ENCODE results near the gene KIF22. TPM values are rescaled to one million over a fixed set of nuclear protein-coding genes. Genes with fewer than 3 reads are reported as not detected.
A peak's percentile ranks its signal among the peaks of the same experiment; 100 is the strongest.

KIF22 gene
- total RNA-seq, 4 donors from 2014 or later = 38.4 to 68.6 (median 57.2) TPM

DNA sequence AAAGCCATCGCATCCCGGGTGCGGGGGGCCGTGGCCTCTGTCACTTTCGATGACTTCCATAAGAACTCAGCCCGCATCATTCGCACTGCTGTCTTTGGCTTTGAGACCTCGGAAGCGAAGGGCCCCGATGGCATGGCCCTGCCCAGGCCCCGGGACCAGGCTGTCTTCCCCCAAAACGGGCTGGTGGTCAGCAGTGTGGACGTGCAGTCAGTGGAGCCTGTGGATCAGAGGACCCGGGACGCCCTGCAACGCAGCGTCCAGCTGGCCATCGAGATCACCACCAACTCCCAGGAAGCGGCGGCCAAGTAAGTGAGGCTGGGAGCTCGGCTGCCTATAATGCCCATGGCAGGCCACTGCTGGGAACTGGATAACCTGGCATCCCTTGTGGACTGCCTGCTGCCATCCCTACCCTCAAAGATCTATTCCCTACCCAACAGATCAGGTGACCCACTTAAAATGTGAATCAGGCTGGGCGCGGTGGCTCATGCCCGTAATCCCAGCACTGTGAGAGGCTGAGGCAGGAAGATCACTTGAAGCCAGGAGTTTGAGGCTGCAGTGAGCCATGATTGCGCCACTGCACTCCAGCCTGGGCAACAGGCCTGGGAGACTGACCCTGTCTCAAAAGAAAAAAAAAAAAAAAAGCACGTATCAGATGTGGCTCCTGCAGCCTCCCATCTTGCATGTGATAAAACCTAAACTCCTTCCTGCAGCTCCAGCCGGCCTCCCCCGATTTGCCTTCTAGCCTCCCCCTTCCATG, 54.2 kb downstream of the KIF22 start:
- WGBS, 2 donors = 90 to 91% methylated on average over 17 to 28 of the region's 28 CpGs
- H3K4me3 ChIP-seq (replicated peaks in 1 of 3) = no peak overlapping the region
- H3K27ac ChIP-seq = no peak overlapping the region
- intact Hi-C loops (cut with DNase I) = no loop called here
- H3K36me3 ChIP-seq = peaks cover 47 to 67% of the 10 kb centered on the region in 2 donors
- peak in 1 of 2 donors; percentile 29 for DNase-seq
- TF ChIP-seq, protein P1, sequence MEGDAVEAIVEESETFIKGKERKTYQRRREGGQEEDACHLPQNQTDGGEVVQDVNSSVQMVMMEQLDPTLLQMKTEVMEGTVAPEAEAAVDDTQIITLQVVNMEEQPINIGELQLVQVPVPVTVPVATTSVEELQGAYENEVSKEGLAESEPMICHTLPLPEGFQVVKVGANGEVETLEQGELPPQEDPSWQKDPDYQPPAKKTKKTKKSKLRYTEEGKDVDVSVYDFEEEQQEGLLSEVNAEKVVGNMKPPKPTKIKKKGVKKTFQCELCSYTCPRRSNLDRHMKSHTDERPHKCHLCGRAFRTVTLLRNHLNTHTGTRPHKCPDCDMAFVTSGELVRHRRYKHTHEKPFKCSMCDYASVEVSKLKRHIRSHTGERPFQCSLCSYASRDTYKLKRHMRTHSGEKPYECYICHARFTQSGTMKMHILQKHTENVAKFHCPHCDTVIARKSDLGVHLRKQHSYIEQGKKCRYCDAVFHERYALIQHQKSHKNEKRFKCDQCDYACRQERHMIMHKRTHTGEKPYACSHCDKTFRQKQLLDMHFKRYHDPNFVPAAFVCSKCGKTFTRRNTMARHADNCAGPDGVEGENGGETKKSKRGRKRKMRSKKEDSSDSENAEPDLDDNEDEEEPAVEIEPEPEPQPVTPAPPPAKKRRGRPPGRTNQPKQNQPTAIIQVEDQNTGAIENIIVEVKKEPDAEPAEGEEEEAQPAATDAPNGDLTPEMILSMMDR (IDR thresholded peaks at IDR 0.05) = no peak
- TF ChIP-seq POLR2A (IDR thresholded peaks at IDR 0.05) = no peak
- H3K4me1 ChIP-seq = peaks cover 0 to 8% of the 10 kb centered on the region in 2 donors
- no peaks in the 10 kb centered on the region for H3K27me3 ChIP-seq
- no peaks in the 10 kb centered on the region for H3K9me3 ChIP-seq

DNA sequence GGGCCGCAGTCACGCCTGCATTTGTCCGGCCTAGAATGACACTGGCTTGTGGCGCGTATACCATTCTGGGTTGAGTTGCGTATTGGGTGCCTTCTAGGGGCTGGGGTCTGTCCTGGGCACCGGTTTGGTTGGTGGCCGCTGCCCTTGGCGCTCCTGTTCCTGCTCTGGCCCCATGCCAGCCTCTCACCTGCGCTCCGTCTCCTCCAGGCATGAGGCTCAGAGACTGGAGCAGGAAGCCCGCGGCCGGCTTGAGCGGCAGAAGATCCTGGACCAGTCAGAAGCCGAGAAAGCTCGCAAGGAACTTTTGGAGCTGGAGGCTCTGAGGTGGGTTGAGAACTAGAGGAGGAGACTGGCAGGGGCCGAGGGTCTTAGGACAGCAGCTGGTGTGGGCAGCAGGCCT, 55.1 kb downstream of the KIF22 start:
- Histone ChIP-seq H3K4me3 (replicated peaks in 1 of 3) (no peak overlapping the region), H3K27me3 (no peaks in the 10 kb centered on the region), H3K4me1 (peaks cover 0 to 8% of the 10 kb centered on the region in 2 donors), H3K36me3 (peaks cover 40 to 60% of the 10 kb centered on the region in 2 donors), H3K27ac (no peak overlapping the region), H3K9me3 (no peaks in the 10 kb centered on the region)
- WGBS, 2 donors = 61 to 69% methylated on average over 7 to 14 of the region's 18 CpGs
- DNase-seq = peak; percentile 70 to 74
- TF ChIP-seq, protein P1 (IDR thresholded peaks at IDR 0.05) = no peak
- no peak for TF ChIP-seq POLR2A (IDR thresholded peaks at IDR 0.05)
- intact Hi-C loops (cut with DNase I) = no loop called here

DNA sequence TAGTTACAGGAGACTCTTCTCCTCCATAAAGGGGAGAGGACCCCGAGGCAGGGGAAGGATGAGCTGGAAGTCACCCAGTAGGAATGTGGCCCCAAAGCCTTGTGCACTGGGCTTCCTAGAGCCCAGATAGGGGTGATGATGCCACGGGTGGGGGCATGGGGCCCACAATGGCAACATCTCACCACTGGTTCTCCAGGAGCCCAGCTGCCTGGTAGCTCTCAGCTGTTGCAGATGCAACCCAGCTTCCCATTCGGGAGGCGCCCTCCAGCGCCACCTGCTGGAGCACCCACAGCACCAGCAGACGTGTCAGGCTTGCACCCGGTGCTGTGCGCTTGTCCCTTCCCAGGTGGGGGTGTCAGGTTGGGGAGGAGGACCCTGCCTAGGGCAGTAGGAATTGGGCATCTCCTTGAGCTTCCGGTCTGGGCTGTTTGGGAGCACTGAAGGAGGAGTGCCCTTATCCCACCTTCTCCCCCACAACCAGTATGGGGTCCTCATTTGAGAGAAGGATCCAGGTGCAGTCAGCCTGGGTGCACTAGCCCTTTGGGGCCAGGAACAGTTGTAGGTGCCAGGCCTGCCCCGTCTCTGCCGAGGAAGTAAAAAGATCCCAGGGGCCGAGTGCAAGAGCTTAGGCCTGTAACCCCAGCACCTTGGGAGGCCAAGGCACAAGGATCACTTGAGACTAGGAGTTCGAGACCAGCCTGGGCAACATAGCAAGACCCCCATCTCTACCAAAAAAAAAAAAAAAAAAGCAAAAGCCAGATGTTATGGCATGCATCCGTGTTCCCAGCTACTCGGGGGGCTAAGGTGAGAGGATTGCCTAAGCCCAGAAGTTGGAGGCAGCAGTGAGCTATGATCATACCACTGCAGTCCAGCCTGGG, 58.1 kb downstream of the KIF22 start:
- peaks cover 0 to 8% of the 10 kb centered on the region in 2 donors for H3K4me1 ChIP-seq
- H3K27ac ChIP-seq = no peak overlapping the region
- no peak for TF ChIP-seq POLR2A (IDR thresholded peaks at IDR 0.05)
- TF ChIP-seq, protein P1 (IDR thresholded peaks at IDR 0.05) = peak; percentile 33 to 83 (median 58)
- H3K9me3 ChIP-seq = no peaks in the 10 kb centered on the region
- no peaks in the 10 kb centered on the region for H3K27me3 ChIP-seq
- DNase-seq = peak; percentile 49 to 68
- WGBS, 2 donors = 70 to 78% methylated on average over 7 to 9 of the region's 15 CpGs
- peaks cover 22 to 36% of the 10 kb centered on the region in 2 donors for H3K36me3 ChIP-seq
- H3K4me3 ChIP-seq (replicated peaks in 1 of 3) = no peak overlapping the region
- intact Hi-C loops (cut with DNase I) = no loop called here

DNA sequence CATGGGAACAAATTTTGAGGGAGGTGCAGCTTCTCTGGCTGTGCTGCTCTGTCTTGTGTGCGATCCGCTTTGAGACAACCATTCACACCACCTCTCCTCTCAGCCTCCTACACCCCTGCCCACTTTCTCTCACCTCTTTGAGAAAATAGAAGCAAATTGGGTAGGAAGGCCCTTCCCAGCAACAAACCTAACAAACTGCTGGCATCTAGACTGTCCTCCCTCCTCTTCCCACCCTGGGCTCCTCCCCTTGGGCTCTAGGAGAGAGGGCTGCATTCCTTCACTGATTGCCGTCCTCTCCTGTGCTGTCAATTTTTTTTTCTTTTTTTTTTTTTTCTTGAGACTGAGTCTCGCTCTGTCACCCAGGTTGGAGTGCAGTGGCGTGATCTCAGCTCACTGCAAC, 59.0 kb downstream of the KIF22 start:
- DNase-seq = peak; percentile 68 to 71
- H3K36me3 ChIP-seq = peaks cover 21 to 31% of the 10 kb centered on the region in 2 donors
- no peaks in the 10 kb centered on the region for H3K27me3 ChIP-seq
- no peak overlapping the region for H3K4me3 ChIP-seq (replicated peaks in 1 of 3)
- no peaks in the 10 kb centered on the region for H3K9me3 ChIP-seq
- no peak overlapping the region for H3K27ac ChIP-seq
- TF ChIP-seq, protein P1 (IDR thresholded peaks at IDR 0.05) = no peak
- no peak for TF ChIP-seq POLR2A (IDR thresholded peaks at IDR 0.05)
- 37 to 41% methylated on average over 5 of the region's 5 CpGs for WGBS, 2 donors
- intact Hi-C loops (cut with DNase I) = no loop called here
- H3K4me1 ChIP-seq = peaks cover 0 to 8% of the 10 kb centered on the region in 2 donors
